GM21360 (cell line): ENCODE data around the gene KCNIP1.
"Not testable (repeated sequence)": the region's sequence is repeated elsewhere in the genome, so short reads cannot be mapped to it uniquely, and the experiment has no call there.

Source experiments
- ATAC-seq: cut with Tn5 transposase; IDR thresholded peaks from one replicate; pipeline ENCODE4 v1.9.1; 2021; ENCODE audit warnings: mild to moderate bottlenecking, moderate library complexity; ENCODE audit not compliant: unreplicated experiment

KCNIP1 gene

DNA sequence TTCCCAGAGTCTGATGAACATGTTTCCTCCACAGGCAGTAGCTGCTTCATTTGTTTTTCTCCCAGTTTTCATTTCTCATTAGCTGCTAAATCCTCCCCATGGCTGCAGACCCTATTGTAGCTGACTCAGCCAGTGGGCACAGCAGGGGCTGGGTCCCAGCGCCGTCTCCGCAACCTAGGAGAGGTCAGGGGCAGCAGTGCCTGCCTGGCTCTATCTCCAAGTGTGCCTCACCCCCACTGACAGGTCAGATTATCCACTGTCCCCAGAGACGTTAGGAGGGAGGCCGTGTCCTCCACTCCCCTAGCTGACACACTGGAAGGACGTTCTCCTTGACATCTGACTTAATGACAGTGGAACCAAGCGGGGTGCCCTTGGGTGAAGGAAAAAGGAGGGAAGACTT lies 31.1 kb downstream of the KCNIP1 start:
- ATAC-seq, result no peak

GRCh38 chr5:170536525-170536924 lies 32.7 kb downstream of the KCNIP1 start:
- no peak for ATAC-seq

- no peak for ATAC-seq
Measured at GRCh38 chr5:170537451-170538095, 33.8 kb downstream of the KCNIP1 start.

GRCh38 chr5:170538096-170538465 lies 34.3 kb downstream of the KCNIP1 start:
- no peak for ATAC-seq

GRCh38 chr5:170538696-170539586 lies 35.1 kb downstream of the KCNIP1 start:
- ATAC-seq, result no peak

- ATAC-seq, result no peak
Measured at GRCh38 chr5:170540271-170540670, 36.5 kb downstream of the KCNIP1 start.

DNA sequence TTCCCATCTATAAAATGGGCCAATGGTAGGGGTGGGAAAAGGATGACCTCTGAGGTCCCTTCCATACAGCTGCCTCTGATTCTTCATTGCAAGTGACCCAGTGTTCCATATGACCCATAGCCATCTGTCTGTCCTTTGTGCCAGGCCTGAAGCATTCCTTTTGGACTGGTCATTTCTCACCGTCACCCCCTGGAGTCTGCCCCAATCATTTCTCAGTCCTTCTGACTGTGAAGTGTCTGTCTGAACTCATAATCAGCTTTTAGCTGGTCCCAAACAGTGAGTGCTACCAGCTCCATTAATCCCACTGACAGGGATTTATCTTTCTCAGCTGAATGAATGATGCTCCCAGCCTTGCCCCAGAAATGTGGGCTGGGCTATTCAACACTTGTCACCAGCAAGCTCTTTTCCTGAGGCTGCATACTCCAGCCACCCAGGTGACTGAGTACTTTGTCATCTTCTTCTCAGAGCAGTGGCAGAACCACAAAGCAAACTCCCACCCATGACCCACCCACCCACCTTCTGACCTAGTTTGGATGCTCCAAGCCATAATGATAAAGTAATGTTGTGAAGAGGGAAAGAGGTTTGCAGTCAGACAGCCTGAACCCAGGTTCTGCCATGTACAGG lies 37.4 kb downstream of the KCNIP1 start:
- no peak for ATAC-seq

GRCh38 chr5:170542691-170543293 lies 39.0 kb downstream of the KCNIP1 start:
- no peak for ATAC-seq

DNA sequence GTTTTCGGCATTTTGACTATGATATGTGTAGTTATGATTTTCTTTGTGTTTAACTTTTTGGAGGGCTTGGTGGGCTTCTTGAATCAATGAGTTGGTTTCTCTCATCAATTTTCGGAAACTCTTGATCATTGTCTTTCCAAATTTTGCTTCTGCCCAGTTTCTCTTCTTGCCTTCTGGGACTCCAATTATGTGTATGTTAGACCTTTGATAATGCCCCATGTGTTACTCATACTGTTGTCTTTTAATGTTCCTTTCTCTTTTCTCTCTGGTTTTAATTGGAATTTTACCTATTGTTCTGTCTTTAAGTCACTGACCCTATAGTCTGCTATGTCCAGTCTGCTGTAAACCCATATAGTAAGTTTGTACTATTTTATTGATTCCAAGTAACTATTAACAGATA lies 41.5 kb downstream of the KCNIP1 start:
- no peak for ATAC-seq

- no peak for ATAC-seq
Measured at GRCh38 chr5:170545811-170546210, 42.0 kb downstream of the KCNIP1 start.

GRCh38 chr5:170546282-170546681 lies 42.5 kb downstream of the KCNIP1 start:
- ATAC-seq, result no peak

- not testable (repeated sequence) for ATAC-seq
Measured at GRCh38 chr5:170550382-170550781, 46.6 kb downstream of the KCNIP1 start.

- ATAC-seq, result no peak
Measured at GRCh38 chr5:170551076-170551475, 47.3 kb downstream of the KCNIP1 start.

DNA sequence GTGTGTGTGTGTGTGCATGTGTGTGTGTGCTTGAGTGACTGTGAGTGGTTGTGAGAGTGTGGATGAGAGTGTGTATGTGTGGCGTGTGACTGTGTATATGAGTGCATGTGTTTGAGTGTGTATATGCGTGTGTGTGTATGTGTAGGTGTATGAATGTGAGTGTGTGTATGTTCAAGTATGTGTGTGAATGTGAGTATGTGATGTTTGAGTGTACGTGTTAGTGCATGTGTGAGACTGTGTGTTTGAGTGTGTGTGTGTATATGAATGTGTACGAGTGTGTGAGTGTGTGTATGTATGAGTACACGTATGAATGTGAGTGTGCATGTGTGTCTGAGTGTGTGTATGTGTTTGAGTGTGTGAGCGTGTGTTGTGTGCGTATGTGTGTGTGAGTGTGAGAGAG lies 47.8 kb downstream of the KCNIP1 start:
- ATAC-seq, result no peak

DNA sequence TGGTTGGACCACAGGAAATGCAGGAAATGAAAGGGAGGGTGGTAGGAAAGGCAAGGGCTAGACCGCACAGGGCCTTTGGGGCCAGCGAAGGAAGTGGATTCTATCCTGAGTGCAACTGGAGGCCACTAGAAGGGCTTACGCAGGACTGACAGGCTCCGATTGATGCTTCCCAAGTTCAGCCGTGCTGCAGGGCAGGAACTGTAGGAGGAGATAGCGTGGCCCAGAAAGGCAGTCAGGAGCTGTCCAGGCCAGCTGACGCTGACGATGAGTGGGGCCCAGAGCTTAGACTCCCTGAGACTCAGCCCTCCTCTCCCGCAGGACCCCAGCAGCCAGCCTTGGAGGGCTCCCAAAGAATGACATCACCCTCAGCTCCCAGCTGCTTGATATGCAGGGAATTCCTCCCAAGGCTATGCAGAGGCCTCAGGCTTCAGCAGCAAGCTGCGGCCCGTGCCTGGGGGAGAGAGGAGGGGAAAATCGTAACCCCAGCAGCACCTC lies 48.8 kb downstream of the KCNIP1 start:
- no peak for ATAC-seq

GRCh38 chr5:170553218-170553617 lies 49.4 kb downstream of the KCNIP1 start:
- ATAC-seq, result no peak

GRCh38 chr5:170554521-170555267 lies 50.9 kb downstream of the KCNIP1 start:
- ATAC-seq, result no peak

GRCh38 chr5:170557314-170557713 lies 53.5 kb downstream of the KCNIP1 start:
- ATAC-seq, result no peak

DNA sequence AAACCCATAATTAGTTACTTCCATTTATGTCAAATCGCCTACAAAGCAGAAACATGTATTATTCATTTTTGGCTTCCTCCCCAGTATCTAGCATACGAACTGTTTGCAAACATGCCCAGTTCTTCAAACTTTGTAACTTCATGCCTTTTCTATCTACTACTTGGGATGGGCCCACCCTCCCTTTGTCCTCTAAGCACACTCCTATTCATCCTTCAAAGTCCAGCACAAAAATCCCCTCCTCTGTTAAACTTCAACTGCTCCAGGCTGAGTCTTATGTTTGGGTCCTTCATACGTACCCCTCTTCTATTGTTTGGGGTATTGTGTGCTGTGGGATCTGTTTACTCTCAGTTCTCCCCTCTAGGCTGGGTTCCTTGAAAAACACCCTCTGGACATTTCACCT lies 55.5 kb downstream of the KCNIP1 start:
- no peak for ATAC-seq

DNA sequence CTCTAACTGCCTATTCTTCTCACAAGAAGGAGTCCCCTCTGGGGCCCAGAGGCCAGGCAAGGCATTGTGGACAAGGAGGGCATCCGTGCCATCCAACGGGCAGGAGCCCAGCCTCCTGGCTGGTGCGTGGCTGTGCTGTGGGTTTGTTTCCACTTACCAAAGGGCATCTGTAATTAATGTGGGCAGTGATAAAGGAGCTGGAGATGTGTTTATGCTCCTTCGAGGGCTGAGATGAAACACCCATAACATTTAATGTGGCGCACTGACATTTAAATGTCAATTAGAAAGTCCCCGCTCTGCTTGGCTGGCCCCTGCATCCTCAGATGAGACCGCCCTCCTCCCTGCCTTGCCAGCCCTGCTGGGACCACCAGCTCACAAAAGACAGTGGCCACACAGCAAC lies 57.1 kb downstream of the KCNIP1 start:
- no peak for ATAC-seq
